HUES64 (cell line): ENCODE measurements around the gene DSTN. TPM values are rescaled to one million over a fixed set of nuclear protein-coding genes. Genes with fewer than 3 reads are reported as not detected.

Source experiments
- H3K27ac ChIP-seq: 2 replicates; pipeline ENCODE4 v1.7.0; 2013; ENCODE audit warnings: low read depth, low read length, inconsistent platforms
- H3K27me3 ChIP-seq: 2 replicates; pipeline ENCODE4 v1.6.1; 2013; ENCODE audit warnings: mild to moderate bottlenecking, low read length; ENCODE audit not compliant: insufficient read depth
- H3K36me3 ChIP-seq: 2 replicates; pipeline ENCODE4 v1.6.1; 2013; ENCODE audit warnings: mild to moderate bottlenecking, low read length; ENCODE audit not compliant: insufficient read depth
- H3K4me1 ChIP-seq: 2 replicates; pipeline ENCODE4 v1.6.1; 2013; ENCODE audit warnings: mild to moderate bottlenecking, low read length, moderate library complexity; ENCODE audit not compliant: insufficient read depth
- H3K4me3 ChIP-seq: 2 replicates; pipeline ENCODE4 v1.5.1; 2013; ENCODE audit warnings: mild to moderate bottlenecking, low read length, moderate library complexity
- H3K9ac ChIP-seq: 2 replicates; pipeline ENCODE4 v1.6.1; 2013; ENCODE audit warnings: mild to moderate bottlenecking, low read depth, low read length
- H3K9me3 ChIP-seq: 2 replicates; pipeline ENCODE4 v1.6.1; 2013; ENCODE audit warnings: low read depth, low read length; ENCODE audit not compliant: insufficient read depth
- WGBS: fragments of 150-250, 120-280 bp; methylation state at CpG from one replicate; pipeline ENCODE4 v1.1.7; 2013; ENCODE audit warnings: missing lambda C conversion rate; 5-methylcytosine and 5-hydroxymethylcytosine counted together
- polyA plus RNA-seq, 2 experiments: library from polyadenylated mRNA; stranded (reverse); fragments of 50-300 nt; gene quantifications; one replicate each; pipeline ENCODE4 v1.2.3, GENCODE V29; 2013

Gene DSTN
- 223 TPM for polyA plus RNA-seq (2013, experiment 1 of 2)
- polyA plus RNA-seq (2013, experiment 2 of 2) = 225 TPM

GRCh38 chr20:17569616-17570346, at the start of gene DSTN:
TSS of gene DSTN (plus strand) at chr20:17570075. CDS start at chr20:17570209, 134 bp downstream.
- H3K4me1 ChIP-seq = peaks cover 46% of the 10 kb centered on the region
- peak within 1 kb of the TSS; percentile 98 for H3K27ac ChIP-seq
- peak within 1 kb of the TSS; percentile 94 for H3K9ac ChIP-seq
- H3K27me3 ChIP-seq = no peaks in the 10 kb centered on the region
- no peaks in the 10 kb centered on the region for H3K36me3 ChIP-seq
- under 1% methylated on average over 70 of the region's 70 CpGs for WGBS
- peak within 1 kb of the TSS; percentile 85 for H3K4me3 ChIP-seq
- no peaks in the 10 kb centered on the region for H3K9me3 ChIP-seq

DNA sequence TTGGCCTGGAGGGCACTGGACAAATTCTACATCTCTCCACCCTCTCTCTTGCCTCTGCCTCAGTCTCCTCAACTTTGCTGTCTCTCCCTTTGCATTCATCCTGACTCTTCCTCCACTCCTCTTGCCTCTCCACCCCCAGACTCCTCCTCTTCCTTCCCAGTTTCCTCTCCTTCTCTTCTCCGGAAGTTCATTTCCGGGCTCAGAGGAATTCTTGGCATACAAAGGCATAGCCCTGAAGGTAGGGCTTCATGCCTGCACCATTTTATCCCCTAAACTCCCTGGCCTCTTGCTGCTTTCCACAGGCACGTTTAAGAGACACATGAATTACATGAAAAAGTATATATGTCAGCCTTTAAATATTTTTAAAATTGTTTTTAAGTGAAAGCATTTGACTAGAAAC, 49.3 kb upstream of the DSTN start:
- WGBS = 65% methylated on average over 2 of the region's 3 CpGs
- no peak overlapping the region for H3K9ac ChIP-seq

DNA sequence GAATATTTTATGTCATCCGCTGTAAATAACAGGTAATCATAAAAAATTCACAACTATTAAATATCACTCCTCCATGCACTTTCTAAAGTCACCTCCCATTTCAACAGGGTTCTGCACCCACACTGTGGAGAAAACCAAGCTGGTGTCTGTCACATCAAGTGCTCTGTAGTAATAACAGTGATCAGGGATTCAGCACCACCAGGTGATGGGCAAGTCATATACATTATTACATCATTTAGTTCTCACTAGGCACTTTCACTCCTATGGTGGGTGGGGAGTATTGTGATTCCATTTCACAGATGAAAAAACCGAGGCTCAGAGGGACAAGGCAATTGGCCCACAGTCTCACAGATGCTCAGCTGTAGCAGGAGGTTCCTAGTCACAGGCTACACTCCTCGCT, 47.3 kb upstream of the DSTN start:
- Histone ChIP-seq H3K27me3 (0 out of 2 replicates have a peak, but pooled peaks cover 2% of the 10 kb centered on the region), H3K4me3 (no peak overlapping the region), H3K9ac (no peak overlapping the region), H3K4me1 (0 out of 2 replicates have a peak, but pooled peaks cover 7% of the 10 kb centered on the region), H3K9me3 (no peaks in the 10 kb centered on the region), H3K27ac (no peak overlapping the region), H3K36me3 (no peaks in the 10 kb centered on the region)
- 86% methylated on average over 3 of the region's 3 CpGs for WGBS

More for the DNA sequence above, 49.3 kb upstream of the DSTN start:
- Histone ChIP-seq H3K9me3 (no peaks in the 10 kb centered on the region), H3K27me3 (0 out of 2 replicates have a peak, but pooled peaks cover 2% of the 10 kb centered on the region), H3K4me3 (no peak overlapping the region), H3K27ac (no peak overlapping the region), H3K4me1 (0 out of 2 replicates have a peak, but pooled peaks cover 7% of the 10 kb centered on the region), H3K36me3 (no peaks in the 10 kb centered on the region)

GRCh38 chr20:17523326-17523725, 46.5 kb upstream of the DSTN start:
- H3K27ac ChIP-seq = no peak overlapping the region
- H3K4me3 ChIP-seq = no peak overlapping the region
- 0 out of 2 replicates have a peak, but pooled peaks cover 7% of the 10 kb centered on the region for H3K4me1 ChIP-seq
- no peak overlapping the region for H3K9ac ChIP-seq
- 92% methylated on average over 5 of the region's 5 CpGs for WGBS
- peaks cover 6% of the 10 kb centered on the region; the same call in 1 of the 2 replicates for H3K27me3 ChIP-seq
- no peaks in the 10 kb centered on the region for H3K9me3 ChIP-seq
- no peaks in the 10 kb centered on the region for H3K36me3 ChIP-seq

GRCh38 chr20:17524560-17524959, 45.3 kb upstream of the DSTN start:
- 93% methylated on average over 8 of the region's 8 CpGs for WGBS
- H3K4me1 ChIP-seq = 0 out of 2 replicates have a peak, but pooled peaks cover 7% of the 10 kb centered on the region
- H3K27me3 ChIP-seq = peaks cover 16% of the 10 kb centered on the region; the same call in 1 of the 2 replicates
- no peaks in the 10 kb centered on the region for H3K9me3 ChIP-seq
- H3K4me3 ChIP-seq = no peak overlapping the region
- no peak overlapping the region for H3K27ac ChIP-seq
- no peaks in the 10 kb centered on the region for H3K36me3 ChIP-seq
- H3K9ac ChIP-seq = no peak overlapping the region

GRCh38 chr20:17525132-17525531, 44.7 kb upstream of the DSTN start:
- H3K27me3 ChIP-seq = peaks cover 22% of the 10 kb centered on the region
- no peaks in the 10 kb centered on the region for H3K36me3 ChIP-seq
- H3K27ac ChIP-seq = no peak overlapping the region
- 0 out of 2 replicates have a peak, but pooled peaks cover 7% of the 10 kb centered on the region for H3K4me1 ChIP-seq
- no peak overlapping the region for H3K9ac ChIP-seq
- no peak overlapping the region for H3K4me3 ChIP-seq
- WGBS = 94% methylated on average over 4 of the region's 5 CpGs
- H3K9me3 ChIP-seq = no peaks in the 10 kb centered on the region

GRCh38 chr20:17525650-17526049, 44.2 kb upstream of the DSTN start:
- Histone ChIP-seq H3K27me3 (peaks cover 27% of the 10 kb centered on the region), H3K27ac (no peak overlapping the region), H3K4me3 (no peak overlapping the region; the same call in 1 of the 2 replicates), H3K9me3 (no peaks in the 10 kb centered on the region), H3K4me1 (0 out of 2 replicates have a peak, but pooled peaks cover 3% of the 10 kb centered on the region), H3K36me3 (no peaks in the 10 kb centered on the region), H3K9ac (no peak overlapping the region)

GRCh38 chr20:17529586-17529985, 40.3 kb upstream of the DSTN start:
- Histone ChIP-seq H3K4me1 (peaks cover 16% of the 10 kb centered on the region), H3K36me3 (no peaks in the 10 kb centered on the region), H3K9me3 (no peaks in the 10 kb centered on the region)

GRCh38 chr20:17530153-17530552, 39.7 kb upstream of the DSTN start:
- H3K4me3 ChIP-seq = peak overlapping the region; percentile 68

More at GRCh38 chr20:17529586-17529985, 40.3 kb upstream of the DSTN start:
- no peak overlapping the region for H3K4me3 ChIP-seq
- no peak overlapping the region for H3K9ac ChIP-seq
- H3K27ac ChIP-seq = no peak overlapping the region
- peaks cover 39% of the 10 kb centered on the region for H3K27me3 ChIP-seq

GRCh38 chr20:17530716-17531664, 38.9 kb upstream of the DSTN start, which contains the start of gene BFSP1:
TSS of gene BFSP1 (minus strand) at chr20:17531379. CDS start at chr20:17531329, 50 bp downstream.
- no peaks in the 10 kb centered on the region for H3K9me3 ChIP-seq
- H3K4me3 ChIP-seq = peak within 1 kb of the TSS; percentile 68
- peak within 1 kb of the TSS; percentile 87; the same call in 1 of the 2 replicates for H3K27ac ChIP-seq
- H3K9ac ChIP-seq = peak within 1 kb of the TSS; percentile 89
- under 1% methylated on average over 111 of the region's 111 CpGs for WGBS
- no peaks in the 10 kb centered on the region for H3K36me3 ChIP-seq
- H3K27me3 ChIP-seq = peaks cover 37% of the 10 kb centered on the region
- peaks cover 16% of the 10 kb centered on the region for H3K4me1 ChIP-seq

More at GRCh38 chr20:17530153-17530552, 39.7 kb upstream of the DSTN start:
- H3K4me1 ChIP-seq = peaks cover 16% of the 10 kb centered on the region
- H3K27me3 ChIP-seq = peaks cover 37% of the 10 kb centered on the region
- WGBS = 83% methylated on average over 7 of the region's 7 CpGs
- no peaks in the 10 kb centered on the region for H3K9me3 ChIP-seq
- no peaks in the 10 kb centered on the region for H3K36me3 ChIP-seq
- H3K9ac ChIP-seq = no peak overlapping the region
- H3K27ac ChIP-seq = no peak overlapping the region
